Kidney (tissue), 14 donors: ENCODE measurements around the gene GPC6. TPM values are rescaled to one million over a fixed set of nuclear protein-coding genes. Genes with fewer than 3 reads are reported as not detected.

ENCODE experiments used
- DNase-seq, 5 donors: peaks; one replicate each; pipeline ENCODE4 v3.0.0-alpha.2; 2013 to 2020
- FAIRE-seq: peaks from 2 replicates; lab custom pipeline; 2012; peaks lifted over from hg19 to GRCh38; lab: Jason Lieb, UNC
- H3K27ac ChIP-seq, 2 donors: one replicate each; pipeline ENCODE4 v1.7.0; 2013; ENCODE audit warnings: low read depth in 2 of 2, low read length in 2 of 2, inconsistent platforms in 1 of 2
- H3K27me3 ChIP-seq: one replicate; pipeline ENCODE4 v1.7.1; 2013; ENCODE audit warnings: low read length, inconsistent platforms; ENCODE audit not compliant: control insufficient read depth, insufficient read depth
- H3K36me3 ChIP-seq, 3 donors: one replicate each; pipeline versions ENCODE4 v1.7.0 to v1.7.1; 2013; ENCODE audit warnings: low read length in 3 of 3, control low read depth in 1 of 3, inconsistent platforms in 1 of 3; ENCODE audit not compliant: insufficient read depth in 3 of 3, control insufficient read depth in 2 of 3
- H3K4me1 ChIP-seq, 3 donors: one replicate each; pipeline versions ENCODE4 v1.7.0 to v1.7.1; 2013; ENCODE audit warnings: low read length in 3 of 3, inconsistent platforms in 1 of 3, low read depth in 1 of 3; ENCODE audit not compliant: control insufficient read depth in 2 of 3, insufficient read depth in 2 of 3
- H3K4me3 ChIP-seq, 3 donors: one replicate each; pipeline versions ENCODE4 v1.7.0 to v1.8.1; 2013; ENCODE audit warnings: low read length in 3 of 3, control low read depth in 1 of 3, inconsistent platforms in 1 of 3
- H3K9ac ChIP-seq, 3 donors: one replicate each; pipeline versions ENCODE4 v1.7.0 to v1.7.1; 2013; ENCODE audit warnings: low read length in 3 of 3, control low read depth in 1 of 3, inconsistent platforms in 1 of 3
- H3K9me3 ChIP-seq, 3 donors: one replicate each; pipeline versions ENCODE4 v1.7.0 to v1.7.1; 2013; ENCODE audit warnings: low read length in 3 of 3, control low read depth in 1 of 3, inconsistent platforms in 1 of 3; ENCODE audit not compliant: control insufficient read depth in 2 of 3, insufficient read depth in 1 of 3
- CTCF ChIP-seq: IDR thresholded peaks from 3 replicates; pipeline ENCODE4 v1.5.1; 2012; ENCODE audit warnings: mild to moderate bottlenecking, moderate library complexity, borderline replicate concordance; ENCODE audit not compliant: insufficient read depth; ENCODE audit errors: extremely low read depth
- intact Hi-C: fragments of 100-400 bp; cut with DNase I; formaldehyde crosslinking; loops from one replicate; pipeline ENCODE4 v1.11.1; 2022
- polyA plus RNA-seq: library from polyadenylated mRNA; stranded (reverse); fragments of 350-450 nt; fragmentation: Illumina TruSeq; extraction: RNeasy Lipid Tissue Mini Kit (QIAGEN cat#74804); gene quantifications from one replicate; pipeline ENCODE4 v1.2.3, GENCODE V29; 2014; ENCODE audit warnings: low read depth, low replicate concordance; ENCODE audit not compliant: insufficient read depth
- total RNA-seq: library from RNA; stranded (reverse); fragmentation: NEBNext Ultra II Directional; extraction: Animal tissue kit (Norgen Biotek cat#: 25700); gene quantifications from one replicate; pipeline ENCODE4 v1.2.1, GENCODE V29; 2021
- donor health status: control.
- donor health status: control.
- donor health status: control.
- donor health status: control.
- donor health status: control.
- donor health status: DM: yes; HTN: yes; CAD: no.
- donor health status: Normal renal cell carcinoma (clear cell type).

The GPC6 gene
- total and polyA plus RNA-seq, 2 donors from 2014 or later: 6.2 to 15.5 TPM

GRCh38 chr13:94399812-94400211, 1173.2 kb downstream of the GPC6 start:
- intact Hi-C loops: no loop called here
- no peak overlapping the region for H3K27ac ChIP-seq
- no peaks in the 10 kb centered on the region for H3K9me3 ChIP-seq
- no peak overlapping the region for H3K9ac ChIP-seq
- H3K4me1 ChIP-seq: no peaks in the 10 kb centered on the region
- DNase-seq (no peak), FAIRE-seq (no peak)
- TF ChIP-seq CTCF: no peak
- no peaks in the 10 kb centered on the region for H3K27me3 ChIP-seq
- peaks cover 0 to 2% (median 0%) of the 10 kb centered on the region in 3 donors for H3K36me3 ChIP-seq
- H3K4me3 ChIP-seq: no peak overlapping the region

- Histone ChIP-seq H3K4me3 (no peak overlapping the region), H3K36me3 (peaks cover 0 to 2% (median 0%) of the 10 kb centered on the region in 3 donors), H3K4me1 (no peaks in the 10 kb centered on the region), H3K27ac (no peak overlapping the region), H3K27me3 (no peaks in the 10 kb centered on the region), H3K9me3 (no peaks in the 10 kb centered on the region), H3K9ac (no peak overlapping the region)
- FAIRE-seq: no peak
- DNase-seq: no peak
- intact Hi-C loops: no loop called here
- TF ChIP-seq CTCF: no peak
Observed at GRCh38 chr13:94400874-94401273, 1174.3 kb downstream of the GPC6 start.

GRCh38 chr13:94408314-94409036, 1181.9 kb downstream of the GPC6 start:
- no peaks in the 10 kb centered on the region for H3K36me3 ChIP-seq
- TF ChIP-seq CTCF: no peak
- H3K4me1 ChIP-seq: no peaks in the 10 kb centered on the region
- no peak overlapping the region for H3K27ac ChIP-seq
- no peaks in the 10 kb centered on the region for H3K9me3 ChIP-seq
- DNase-seq: no peak
- H3K9ac ChIP-seq: no peak overlapping the region
- intact Hi-C loops: no loop called here
- no peak overlapping the region for H3K4me3 ChIP-seq
- no peaks in the 10 kb centered on the region for H3K27me3 ChIP-seq
- FAIRE-seq: no peak
